HG03520 (cell line): ENCODE results near the gene SKA1.
"Not testable (repeated sequence)": the region's sequence is repeated elsewhere in the genome, so short reads cannot be mapped to it uniquely, and the experiment has no call there.

Source experiments
- ATAC-seq: cut with Tn5 transposase; IDR thresholded peaks from one replicate; pipeline ENCODE4 v1.9.1; 2021; ENCODE audit warnings: mild to moderate bottlenecking, moderate library complexity; ENCODE audit not compliant: unreplicated experiment

Gene SKA1

GRCh38 chr18:50428531-50429206 lies 53.8 kb downstream of the SKA1 start:
- ATAC-seq, result no peak

DNA sequence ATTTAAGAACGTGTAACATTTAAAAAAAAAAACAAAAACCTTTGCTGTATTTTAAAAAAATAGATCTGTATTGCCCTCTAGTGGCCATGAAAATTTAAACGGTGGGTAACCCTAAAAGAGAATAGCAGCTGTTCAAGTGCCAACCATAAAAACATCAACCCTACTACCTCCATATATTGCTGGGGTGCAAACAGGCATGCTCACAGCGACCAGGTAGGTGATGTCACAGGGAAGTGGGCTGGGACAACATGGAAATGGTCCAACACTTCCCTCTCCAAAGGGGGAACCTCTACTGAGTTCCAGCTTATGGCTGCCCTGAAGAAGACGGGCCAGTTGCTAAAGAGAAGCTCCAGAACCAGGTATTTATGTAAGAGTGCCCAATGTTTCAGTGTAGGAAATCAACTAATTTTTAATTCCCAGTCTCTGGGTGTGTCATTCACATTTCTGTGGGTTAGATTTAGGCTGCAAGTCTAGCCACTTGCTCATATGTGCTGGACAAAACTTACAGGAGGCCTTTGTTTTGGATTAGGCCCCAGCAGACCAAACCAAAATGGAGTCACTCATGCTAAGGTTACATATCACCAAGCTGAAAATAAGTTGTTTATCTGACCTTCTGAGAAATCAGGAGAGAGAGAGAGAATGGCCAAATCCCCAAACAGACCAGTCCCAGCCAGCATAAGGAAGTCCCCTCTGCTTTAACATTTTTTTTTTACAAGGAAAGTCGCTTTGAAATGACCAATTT lies 54.5 kb downstream of the SKA1 start:
- no peak for ATAC-seq

DNA sequence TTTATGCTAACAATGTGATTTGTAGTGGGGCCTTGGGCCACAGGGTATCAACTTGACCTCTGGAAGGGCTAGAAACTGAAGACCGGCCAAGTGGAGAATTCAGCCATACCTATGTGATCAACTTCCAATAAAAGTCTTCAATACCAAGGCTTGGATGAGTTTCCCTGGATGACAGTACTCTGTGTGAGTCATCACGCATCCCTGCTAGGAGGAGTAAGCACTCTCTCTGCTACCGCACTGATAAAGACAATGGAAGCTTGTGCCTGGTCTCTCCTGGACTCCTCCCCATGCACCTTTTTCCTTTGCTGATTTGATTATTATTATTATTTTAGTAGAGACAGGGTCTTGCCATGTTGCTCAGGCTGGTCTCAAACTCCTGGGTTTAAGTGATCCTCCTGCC lies 58.1 kb downstream of the SKA1 start:
- no peak for ATAC-seq

DNA sequence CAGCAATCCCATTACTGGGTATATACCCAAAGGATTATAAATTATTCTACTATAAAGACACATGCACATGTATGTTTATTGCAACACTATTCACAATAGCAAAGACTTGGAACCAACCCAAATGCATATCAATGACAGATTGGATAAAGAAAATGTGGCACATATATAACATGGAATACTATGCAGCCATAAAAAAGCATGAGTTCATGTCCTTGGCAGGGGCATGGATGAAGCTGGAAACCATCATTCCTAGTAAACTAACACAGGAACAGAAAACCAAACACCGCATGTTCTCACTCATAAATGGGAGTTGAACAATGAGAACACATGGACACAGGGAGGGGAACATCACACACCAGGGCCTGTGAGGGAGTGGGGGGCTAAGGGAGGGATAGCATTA lies 61.9 kb downstream of the SKA1 start:
- not testable (repeated sequence) for ATAC-seq

DNA sequence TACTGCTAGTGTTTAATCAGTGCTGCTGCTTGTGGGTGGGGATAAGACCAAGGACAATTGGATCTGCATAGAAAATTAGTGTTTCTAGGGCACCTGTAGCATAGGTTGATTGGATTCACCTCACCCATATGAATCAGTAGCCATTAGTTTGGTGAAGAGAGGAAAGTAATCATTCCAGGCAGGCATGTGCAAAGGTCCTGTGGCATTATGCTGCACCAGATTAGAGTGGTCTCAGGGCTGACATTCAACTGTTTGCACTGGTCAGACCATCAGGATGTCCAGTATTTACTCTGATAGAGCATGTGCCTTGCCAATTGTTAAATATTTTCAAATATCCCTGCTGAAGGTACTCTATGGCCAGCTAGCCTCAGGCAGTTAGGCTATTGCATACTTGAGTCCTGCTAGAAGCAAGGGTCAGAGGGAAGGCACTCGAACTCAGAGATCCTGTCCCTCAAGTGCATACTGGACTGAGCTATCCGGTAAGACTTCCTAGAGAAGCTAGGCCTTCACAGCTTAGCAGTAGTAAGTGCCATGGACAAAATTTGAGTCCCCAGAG lies 64.7 kb downstream of the SKA1 start:
- ATAC-seq, result no peak

DNA sequence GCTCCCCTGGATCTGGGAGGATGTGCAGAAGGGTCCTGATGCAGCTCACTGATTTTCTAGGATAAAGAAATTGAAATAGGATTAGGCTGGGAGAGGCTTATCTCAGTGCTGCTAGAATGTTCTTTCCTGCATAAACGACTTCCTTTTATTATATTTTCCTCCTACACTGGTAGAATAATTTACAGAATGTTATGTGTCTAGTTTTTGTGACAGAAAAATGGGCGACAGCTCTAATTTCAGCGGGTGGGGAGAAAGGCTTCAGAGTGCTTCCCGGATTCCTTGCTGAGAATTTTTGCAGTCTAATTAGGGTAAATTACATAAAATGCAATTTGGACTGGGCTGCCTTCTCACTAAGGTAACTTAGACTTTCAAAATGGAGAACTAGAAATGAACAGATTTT lies 66.2 kb downstream of the SKA1 start:
- ATAC-seq, result no peak

- ATAC-seq, result no peak
Observed at GRCh38 chr18:50441501-50441900, 66.7 kb downstream of the SKA1 start.
